HCT116 (cell line): ENCODE data around the gene ALCAM.

Source experiments
- EZH2 ChIP-seq: fragments of 200-600 bp; sonication (generic); IDR thresholded peaks from 2 replicates; pipeline ENCODE4 v1.6.1; 2017; ENCODE audit warnings: antibody characterized with exemption, mixed run types
- EZH2phosphoT487 ChIP-seq: fragments of 200-600 bp; IDR thresholded peaks from 2 replicates; pipeline ENCODE4 v1.6.1; 2018; ENCODE audit warnings: antibody characterized with exemption, borderline replicate concordance
- POLR2A ChIP-seq: IDR thresholded peaks from 2 replicates; pipeline ENCODE4 v1.7.0; 2011; ENCODE audit warnings: borderline replicate concordance; ENCODE audit not compliant: insufficient read depth, insufficient read length; ENCODE audit errors: extremely low read depth
- POLR2AphosphoS5 ChIP-seq: IDR thresholded peaks from 2 replicates; pipeline ENCODE4 v1.6.1; 2011; ENCODE audit warnings: mild to moderate bottlenecking, low read depth, low read length, moderate library complexity
- SP1 ChIP-seq: IDR thresholded peaks from 2 replicates; pipeline ENCODE4 v1.6.1; 2012; ENCODE audit warnings: low read depth
- ZFX ChIP-seq: fragments of 450-650 bp; IDR thresholded peaks from 2 replicates; pipeline ENCODE4 v1.6.1; 2017
- TF ChIP-seq, protein P1 (sequence below), 3 experiments: fragments of 200-600 bp in 1 of 3; sonication (generic) in 1 of 3; IDR thresholded peaks in 2 of 3; conservative IDR thresholded peaks in 1 of 3; 2 replicates each; pipeline ENCODE4 v1.5.1; 2012 to 2017; ENCODE audit warnings: low read depth in 2 of 3, low read length in 2 of 3, antibody characterized with exemption in 1 of 3, borderline replicate concordance in 1 of 3, control low read depth in 1 of 3, mild to moderate bottlenecking in 1 of 3, mixed read lengths in 1 of 3, mixed run types in 1 of 3, moderate library complexity in 1 of 3; ENCODE audit not compliant: insufficient read depth in 1 of 3
- TF ChIP-seq, protein P2 (sequence below): IDR thresholded peaks from 2 replicates; pipeline ENCODE4 v1.6.1; 2012; ENCODE audit warnings: low read depth
- TF ChIP-seq, protein P3 (sequence below): IDR thresholded peaks from 2 replicates; pipeline ENCODE4 v1.6.1; 2012

DNA sequence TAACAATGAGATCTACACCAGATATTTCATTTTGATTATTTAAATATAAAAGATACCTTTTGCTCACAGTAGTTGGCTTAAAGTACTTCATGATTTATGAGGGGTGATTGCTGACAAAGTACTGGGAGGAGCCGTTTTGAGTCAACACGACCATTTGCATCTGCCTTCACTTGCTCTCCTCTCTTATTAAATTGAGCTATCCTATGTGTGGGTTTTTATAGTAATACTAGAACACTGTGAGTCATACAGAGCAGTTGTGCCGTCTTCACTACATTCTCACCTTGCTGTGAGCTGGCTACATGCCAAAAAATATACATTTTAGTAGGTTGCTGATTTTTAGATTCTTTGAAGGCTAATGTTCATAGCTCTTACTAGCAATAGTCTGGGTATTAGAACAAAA, 161.2 kb downstream of the ALCAM start:
- no peak for TF ChIP-seq EZH2
- TF ChIP-seq SP1, result peak; percentile 23; the same call in 1 of the 2 replicates
- no peak for TF ChIP-seq ZFX
- TF ChIP-seq, protein P1, sequence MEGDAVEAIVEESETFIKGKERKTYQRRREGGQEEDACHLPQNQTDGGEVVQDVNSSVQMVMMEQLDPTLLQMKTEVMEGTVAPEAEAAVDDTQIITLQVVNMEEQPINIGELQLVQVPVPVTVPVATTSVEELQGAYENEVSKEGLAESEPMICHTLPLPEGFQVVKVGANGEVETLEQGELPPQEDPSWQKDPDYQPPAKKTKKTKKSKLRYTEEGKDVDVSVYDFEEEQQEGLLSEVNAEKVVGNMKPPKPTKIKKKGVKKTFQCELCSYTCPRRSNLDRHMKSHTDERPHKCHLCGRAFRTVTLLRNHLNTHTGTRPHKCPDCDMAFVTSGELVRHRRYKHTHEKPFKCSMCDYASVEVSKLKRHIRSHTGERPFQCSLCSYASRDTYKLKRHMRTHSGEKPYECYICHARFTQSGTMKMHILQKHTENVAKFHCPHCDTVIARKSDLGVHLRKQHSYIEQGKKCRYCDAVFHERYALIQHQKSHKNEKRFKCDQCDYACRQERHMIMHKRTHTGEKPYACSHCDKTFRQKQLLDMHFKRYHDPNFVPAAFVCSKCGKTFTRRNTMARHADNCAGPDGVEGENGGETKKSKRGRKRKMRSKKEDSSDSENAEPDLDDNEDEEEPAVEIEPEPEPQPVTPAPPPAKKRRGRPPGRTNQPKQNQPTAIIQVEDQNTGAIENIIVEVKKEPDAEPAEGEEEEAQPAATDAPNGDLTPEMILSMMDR (IDR thresholded peaks at IDR 0.05 in 2 of 3, conservative IDR thresholded peaks at IDR 0.05 in 1 of 3; ENCODE audit: borderline replicate concordance in 1 of 3, insufficient read depth in 1 of 3, low read depth in 2 of 3, low read length in 2 of 3), result no peak
- no peak for TF ChIP-seq EZH2phosphoT487
- TF ChIP-seq POLR2AphosphoS5, result 0 out of 2 replicates have a peak, but pooled peaks have one; percentile 22
- TF ChIP-seq, protein P2, sequence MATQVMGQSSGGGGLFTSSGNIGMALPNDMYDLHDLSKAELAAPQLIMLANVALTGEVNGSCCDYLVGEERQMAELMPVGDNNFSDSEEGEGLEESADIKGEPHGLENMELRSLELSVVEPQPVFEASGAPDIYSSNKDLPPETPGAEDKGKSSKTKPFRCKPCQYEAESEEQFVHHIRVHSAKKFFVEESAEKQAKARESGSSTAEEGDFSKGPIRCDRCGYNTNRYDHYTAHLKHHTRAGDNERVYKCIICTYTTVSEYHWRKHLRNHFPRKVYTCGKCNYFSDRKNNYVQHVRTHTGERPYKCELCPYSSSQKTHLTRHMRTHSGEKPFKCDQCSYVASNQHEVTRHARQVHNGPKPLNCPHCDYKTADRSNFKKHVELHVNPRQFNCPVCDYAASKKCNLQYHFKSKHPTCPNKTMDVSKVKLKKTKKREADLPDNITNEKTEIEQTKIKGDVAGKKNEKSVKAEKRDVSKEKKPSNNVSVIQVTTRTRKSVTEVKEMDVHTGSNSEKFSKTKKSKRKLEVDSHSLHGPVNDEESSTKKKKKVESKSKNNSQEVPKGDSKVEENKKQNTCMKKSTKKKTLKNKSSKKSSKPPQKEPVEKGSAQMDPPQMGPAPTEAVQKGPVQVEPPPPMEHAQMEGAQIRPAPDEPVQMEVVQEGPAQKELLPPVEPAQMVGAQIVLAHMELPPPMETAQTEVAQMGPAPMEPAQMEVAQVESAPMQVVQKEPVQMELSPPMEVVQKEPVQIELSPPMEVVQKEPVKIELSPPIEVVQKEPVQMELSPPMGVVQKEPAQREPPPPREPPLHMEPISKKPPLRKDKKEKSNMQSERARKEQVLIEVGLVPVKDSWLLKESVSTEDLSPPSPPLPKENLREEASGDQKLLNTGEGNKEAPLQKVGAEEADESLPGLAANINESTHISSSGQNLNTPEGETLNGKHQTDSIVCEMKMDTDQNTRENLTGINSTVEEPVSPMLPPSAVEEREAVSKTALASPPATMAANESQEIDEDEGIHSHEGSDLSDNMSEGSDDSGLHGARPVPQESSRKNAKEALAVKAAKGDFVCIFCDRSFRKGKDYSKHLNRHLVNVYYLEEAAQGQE, result no peak
- no peak for TF ChIP-seq POLR2A
- TF ChIP-seq, protein P3, sequence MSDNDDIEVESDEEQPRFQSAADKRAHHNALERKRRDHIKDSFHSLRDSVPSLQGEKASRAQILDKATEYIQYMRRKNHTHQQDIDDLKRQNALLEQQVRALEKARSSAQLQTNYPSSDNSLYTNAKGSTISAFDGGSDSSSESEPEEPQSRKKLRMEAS, result no peak
